Tibial nerve (tissue), 3 donors: ENCODE measurements around the gene CALML3.

Source experiments
- CTCF ChIP-seq, 5 experiments: fragments of 200-600 bp in 3 of 5; fragments of 450-650 bp in 2 of 5; sonication (generic) in 3 of 5; IDR thresholded peaks; one replicate each; pipeline ENCODE4 v1.5.1; 2016 to 2019; ENCODE audit warnings: antibody characterized with exemption in 5 of 5, mild to moderate bottlenecking in 3 of 5, moderate library complexity in 2 of 5
- POLR2A ChIP-seq, 2 donors: fragments of 450-650 bp; IDR thresholded peaks; one replicate each; pipeline ENCODE4 v1.6.1; 2017; ENCODE audit warnings: antibody characterized with exemption in 2 of 2, mild to moderate bottlenecking in 2 of 2, moderate library complexity in 2 of 2

GRCh38 chr10:5502061-5502521, 22.7 kb upstream of the CALML3 start:
- no peak for TF ChIP-seq CTCF (IDR thresholded peaks at IDR 0.05)
- no peak for TF ChIP-seq POLR2A (IDR thresholded peaks at IDR 0.05)
